HepG2 (cell line): ENCODE data around the gene ATP11C. TPM values are rescaled to one million over a fixed set of nuclear protein-coding genes. Genes with fewer than 3 reads are reported as not detected.

Experiments used
- ATAC-seq: fragments of 200-7000 bp; cut with Tn5 transposase; 3 replicates; pipeline ENCODE4 v1.9.1; 2020; ENCODE audit warnings: mild to moderate bottlenecking, moderate library complexity
- BruUV-seq: library from RNA; stranded (reverse); fragments of 400-500 nt; replicated peaks from 2 replicates; lab custom pipeline; 2021; lab: Mats Ljungman, UMichigan
- CTCF ChIA-PET: fragments of 300-600 bp; formaldehyde crosslinking; extraction: SDS; loops from one replicate; lab custom pipeline; 2021; ENCODE audit warnings: low total read pairs, inconsistent platforms, low intra/inter-chr PET ratio; lab: Yijun Ruan, JAX
- POLR2A ChIA-PET: fragments of 350-600 bp; sonication (Branson Sonifier 250); formaldehyde crosslinking; loops from one replicate; lab custom pipeline; 2020; ENCODE audit warnings: antibody characterized with exemption, inconsistent platforms; lab: Yijun Ruan, JAX
- DNase-seq: peaks from one replicate; pipeline ENCODE4 v3.0.0-alpha.2; 2015; ENCODE audit warnings: low spot score
- FAIRE-seq: peaks from 3 replicates; lab custom pipeline; 2011; peaks lifted over from hg19 to GRCh38; lab: Jason Lieb, UNC
- H2AFZ ChIP-seq: one replicate; pipeline ENCODE4 v1.6.1; 2011; ENCODE audit warnings: low read length, inconsistent platforms
- H3K27ac ChIP-seq: fragments of 300-600 bp; 3 replicates; pipeline ENCODE4 v1.8.0; 2011; ENCODE audit warnings: mixed run types, mild to moderate bottlenecking, mixed read lengths, low read length, inconsistent platforms; ENCODE audit not compliant: insufficient read depth; ENCODE audit errors: extremely low read length
- H3K27me3 ChIP-seq, 2 experiments: fragments of 200-600 bp in 1 of 2; 2 replicates in 1 of 2; 3 replicates in 1 of 2; pipeline versions ENCODE4 v1.6.0 to v1.8.0; 2011; ENCODE audit warnings: low read length in 2 of 2, mild to moderate bottlenecking in 2 of 2, moderate library complexity in 2 of 2, inconsistent platforms in 1 of 2; ENCODE audit not compliant: insufficient read depth in 2 of 2, control insufficient read depth in 1 of 2
- H3K36me3 ChIP-seq, 2 experiments: fragments of 200-600 bp in 1 of 2; replicated peaks in 1 of 2; 2 replicates in 1 of 2; 3 replicates in 1 of 2; pipeline versions ENCODE4 v1.5.1 to v1.8.0; 2011; ENCODE audit warnings: low read length in 2 of 2, inconsistent platforms in 1 of 2; ENCODE audit not compliant: insufficient read depth in 2 of 2, control insufficient read depth in 1 of 2
- H3K4me1 ChIP-seq: 2 replicates; pipeline ENCODE4 v1.5.1; 2012; ENCODE audit warnings: low read length, inconsistent platforms; ENCODE audit not compliant: insufficient read depth
- H3K4me2 ChIP-seq: 2 replicates; pipeline ENCODE4 v1.6.0; 2011; ENCODE audit warnings: low read depth, low read length, inconsistent platforms
- H3K4me3 ChIP-seq, 3 experiments: fragments of 200-600 bp in 1 of 3; sonication (generic), shearing (Covaris generic) in 1 of 3; replicated peaks in 1 of 3; 2 replicates each; pipeline ENCODE4 v1.5.1; 2011 to 2016; ENCODE audit warnings: low read length in 3 of 3, inconsistent platforms in 2 of 3, low read depth in 2 of 3, mild to moderate bottlenecking in 2 of 3, control low read depth in 1 of 3, mixed read lengths in 1 of 3; ENCODE audit not compliant: insufficient read depth in 1 of 3
- H3K79me2 ChIP-seq: one replicate; pipeline ENCODE4 v1.6.1; 2011; ENCODE audit warnings: low read length, inconsistent platforms; ENCODE audit not compliant: insufficient read depth
- H3K9ac ChIP-seq: 2 replicates; pipeline ENCODE4 v1.6.0; 2011; ENCODE audit warnings: mild to moderate bottlenecking, low read depth, low read length, inconsistent platforms; ENCODE audit not compliant: insufficient read depth
- H3K9me3 ChIP-seq: 2 replicates; pipeline ENCODE4 v1.5.1; 2012; ENCODE audit warnings: mild to moderate bottlenecking, low read length
- H4K20me1 ChIP-seq: 2 replicates; pipeline ENCODE4 v1.6.0; 2011; ENCODE audit warnings: inconsistent platforms, mild to moderate bottlenecking, low read length, moderate library complexity; ENCODE audit not compliant: insufficient read depth
- CHCHD3 ChIP-seq: sonication (generic); formaldehyde crosslinking; IDR thresholded peaks from 2 replicates; pipeline ENCODE4 v1.8.0; 2022; ENCODE audit warnings: mild to moderate bottlenecking, missing genetic modification reagents, moderate library complexity
- EEA1 ChIP-seq: sonication (generic); formaldehyde crosslinking; IDR thresholded peaks from 2 replicates; pipeline ENCODE4 v1.5.1; 2020; ENCODE audit warnings: mild to moderate bottlenecking, missing genetic modification reagents, borderline replicate concordance
- EP300 ChIP-seq, 3 experiments: sonication (generic) in 1 of 3; formaldehyde crosslinking in 1 of 3; IDR thresholded peaks; 2 replicates each; pipeline versions ENCODE4 v1.5.1 to v1.6.1; 2011 to 2020; ENCODE audit warnings: low read depth in 2 of 3, low read length in 2 of 3, borderline replicate concordance in 1 of 3, improper control_type of control experiment in 1 of 3, mild to moderate bottlenecking in 1 of 3, missing genetic modification reagents in 1 of 3, moderate library complexity in 1 of 3
- HNF4G ChIP-seq, 2 experiments: sonication (generic) in 1 of 2; formaldehyde crosslinking in 1 of 2; IDR thresholded peaks; 2 replicates each; pipeline versions ENCODE4 v1.4.0 to v1.6.1; 2011 to 2020; ENCODE audit warnings: borderline replicate concordance in 2 of 2, low read depth in 2 of 2, mild to moderate bottlenecking in 2 of 2, low read length in 1 of 2, missing genetic modification reagents in 1 of 2, moderate library complexity in 1 of 2
- POLR2A ChIP-seq, 2 experiments: IDR thresholded peaks; 2 replicates each; pipeline ENCODE4 v1.6.1; 2011; ENCODE audit warnings: low read depth in 2 of 2, low read length in 2 of 2, mild to moderate bottlenecking in 1 of 2, moderate library complexity in 1 of 2; ENCODE audit not compliant: insufficient read depth in 1 of 2
- POLR2AphosphoS5 ChIP-seq: IDR thresholded peaks from 2 replicates; pipeline ENCODE4 v1.6.1; 2012; ENCODE audit warnings: low read depth, low read length
- SAP130 ChIP-seq: IDR thresholded peaks from 2 replicates; pipeline ENCODE4 v1.6.1; 2016; ENCODE audit warnings: low read depth
- SATB2 ChIP-seq: sonication (generic); formaldehyde crosslinking; IDR thresholded peaks from 2 replicates; pipeline ENCODE4 v1.5.0; 2020; ENCODE audit warnings: missing genetic modification reagents
- SIN3A ChIP-seq: IDR thresholded peaks from 2 replicates; pipeline ENCODE4 v1.6.1; 2011; ENCODE audit warnings: low read depth, mild to moderate bottlenecking, control low read depth, low read length, borderline replicate concordance
- SOX13 ChIP-seq, 3 experiments: fragments of 450-650 bp in 1 of 3; sonication (generic) in 1 of 3; formaldehyde crosslinking in 1 of 3; IDR thresholded peaks in 2 of 3; conservative IDR thresholded peaks in 1 of 3; 2 replicates each; pipeline versions ENCODE4 v1.5.0 to v1.6.1; 2016 to 2020; ENCODE audit warnings: antibody characterized with exemption in 1 of 3, mild to moderate bottlenecking in 1 of 3, missing compliant biosample characterization in 1 of 3, missing genetic modification reagents in 1 of 3, moderate library complexity in 1 of 3
- WGBS: methylation state at CpG from one replicate; pipeline ENCODE4 v1.1.6; 2017; ENCODE audit warnings: low lambda C conversion rate; 5-methylcytosine and 5-hydroxymethylcytosine counted together
- in situ Hi-C: cut with HindIII; loops from 2 replicates; pipeline ENCODE4 v1.10.0; 2017; ENCODE audit warnings: low pct_unique_long_range_greater_than_20kb; ENCODE audit not compliant: extremely low pct_ligation_motif_present
- intact Hi-C: fragments of 100-400 bp; cut with micrococcal nuclease; formaldehyde crosslinking; loops from one replicate; pipeline ENCODE4 v1.10.0; 2022; ENCODE audit not compliant: unreplicated experiment
- polyA plus RNA-seq, 8 experiments: library from polyadenylated mRNA; depleted of rRNA in 3 of 8; stranded (reverse) in 7 of 8; unstranded in 1 of 8; fragments of >200 nt; fragmentation: Illumina TruSeq in 4 of 8; extraction: Trizol in 4 of 8; gene quantifications; 2 replicates each; pipeline versions ENCODE4 v1.2.1 to v1.2.3, GENCODE V29; 2011 to 2016; ENCODE audit warnings: low read depth in 4 of 8, missing spikeins in 1 of 8, mixed read lengths in 1 of 8; ENCODE audit not compliant: insufficient read depth in 1 of 8
- total RNA-seq, 5 experiments: library from RNA; depleted of rRNA; stranded (reverse); fragments of >200 nt; fragmentation: Illumina TruSeq; extraction: Trizol; gene quantifications; 2 replicates each; pipeline ENCODE4 v1.2.3, GENCODE V29; 2016; ENCODE audit warnings: low read depth in 1 of 5
- TF ChIP-seq, protein P1 (sequence below): sonication (generic); formaldehyde crosslinking; IDR thresholded peaks from 2 replicates; pipeline ENCODE4 v1.4.0; 2020; ENCODE audit warnings: missing genetic modification reagents

The ATP11C gene
- total and polyA plus RNA-seq, 2 of the 13 experiments (the other 11 are each of a cell fraction or from before 2014, with no cell fraction given), result 8.5 to 16.9 TPM

DNA sequence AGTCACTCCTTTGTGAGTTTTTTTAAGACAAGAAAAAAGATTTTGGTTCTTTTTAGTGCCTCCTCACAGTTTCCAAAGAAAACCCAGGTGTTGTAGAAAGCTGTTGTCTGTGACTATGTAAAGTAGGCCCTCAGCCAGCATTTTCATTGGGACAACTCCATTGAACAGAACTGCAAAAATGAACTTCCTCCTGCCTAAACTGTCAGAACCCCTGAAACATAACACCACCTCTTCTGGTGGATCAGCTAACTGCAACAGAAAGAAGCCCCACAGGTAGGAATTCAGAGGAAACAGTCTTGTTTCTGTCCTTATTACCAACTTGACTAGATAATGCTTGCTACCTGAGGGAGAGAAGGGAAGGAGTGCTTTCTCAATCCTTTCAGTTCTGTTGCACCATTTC is 3.4 kb upstream of the ATP11C start (continued):
- TF ChIP-seq, protein P1, sequence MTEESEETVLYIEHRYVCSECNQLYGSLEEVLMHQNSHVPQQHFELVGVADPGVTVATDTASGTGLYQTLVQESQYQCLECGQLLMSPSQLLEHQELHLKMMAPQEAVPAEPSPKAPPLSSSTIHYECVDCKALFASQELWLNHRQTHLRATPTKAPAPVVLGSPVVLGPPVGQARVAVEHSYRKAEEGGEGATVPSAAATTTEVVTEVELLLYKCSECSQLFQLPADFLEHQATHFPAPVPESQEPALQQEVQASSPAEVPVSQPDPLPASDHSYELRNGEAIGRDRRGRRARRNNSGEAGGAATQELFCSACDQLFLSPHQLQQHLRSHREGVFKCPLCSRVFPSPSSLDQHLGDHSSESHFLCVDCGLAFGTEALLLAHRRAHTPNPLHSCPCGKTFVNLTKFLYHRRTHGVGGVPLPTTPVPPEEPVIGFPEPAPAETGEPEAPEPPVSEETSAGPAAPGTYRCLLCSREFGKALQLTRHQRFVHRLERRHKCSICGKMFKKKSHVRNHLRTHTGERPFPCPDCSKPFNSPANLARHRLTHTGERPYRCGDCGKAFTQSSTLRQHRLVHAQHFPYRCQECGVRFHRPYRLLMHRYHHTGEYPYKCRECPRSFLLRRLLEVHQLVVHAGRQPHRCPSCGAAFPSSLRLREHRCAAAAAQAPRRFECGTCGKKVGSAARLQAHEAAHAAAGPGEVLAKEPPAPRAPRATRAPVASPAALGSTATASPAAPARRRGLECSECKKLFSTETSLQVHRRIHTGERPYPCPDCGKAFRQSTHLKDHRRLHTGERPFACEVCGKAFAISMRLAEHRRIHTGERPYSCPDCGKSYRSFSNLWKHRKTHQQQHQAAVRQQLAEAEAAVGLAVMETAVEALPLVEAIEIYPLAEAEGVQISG (CRISPR knock-in tag), result no peak
- no peak for TF ChIP-seq SIN3A
- TF ChIP-seq CHCHD3 (CRISPR knock-in tag), result no peak
- no peak for TF ChIP-seq SOX13 (IDR thresholded peaks at IDR 0.05)
- no peak for TF ChIP-seq SOX13 (CRISPR knock-in tag; conservative IDR thresholded peaks at IDR 0.05 in 1 of 2, IDR thresholded peaks at IDR 0.05 in 1 of 2)
- TF ChIP-seq SATB2 (CRISPR knock-in tag), result no peak

DNA sequence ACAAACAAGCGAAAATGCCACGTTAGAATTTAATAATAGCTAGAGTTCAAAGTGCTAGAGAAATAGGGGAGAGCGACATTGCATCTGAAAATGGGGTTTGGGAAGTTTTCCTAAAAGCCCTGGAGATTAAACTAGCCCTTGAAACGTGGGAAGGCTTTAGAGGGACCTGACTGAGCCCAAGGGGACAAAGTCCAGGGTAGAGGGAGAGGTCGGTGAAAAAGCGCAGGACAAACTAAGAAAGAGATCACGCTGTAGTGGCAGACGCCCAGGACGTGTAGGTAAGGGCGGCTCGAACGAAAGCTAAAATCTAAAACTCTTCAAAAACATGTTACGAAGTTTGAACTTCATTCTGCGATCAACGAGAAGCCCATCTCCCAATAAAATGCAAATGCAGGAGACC is 1.1 kb upstream of the ATP11C start:
- peak; percentile 52 for DNase-seq
- peak overlapping the region; percentile 93 for H3K27ac ChIP-seq
- H3K9ac ChIP-seq, result peak overlapping the region; percentile 82
- peaks cover 19% of the 10 kb centered on the region for H3K4me1 ChIP-seq
- intact Hi-C loops, result loop anchor here (5.0 kb wide), 1 partner anchor 137 kb away; no protein-coding TSS in a partner anchor
- peak overlapping the region; percentile 48 to 83 (median 64) for H3K4me3 ChIP-seq
- peak overlapping the region; percentile 76 for H3K4me2 ChIP-seq
- H3K27me3 ChIP-seq, result no peaks in the 10 kb centered on the region; a peak in 1 of 5 replicates
- under 1% methylated on average over 13 of the region's 15 CpGs for WGBS
- no peaks in the 10 kb centered on the region for H3K9me3 ChIP-seq
- peak; percentile 76 for FAIRE-seq
- ChIA-PET POLR2A (interaction anchor here (1.0 kb wide), 1 partner anchor 8 kb away, joined by 3 read pairs; no protein-coding TSS in a partner anchor), CTCF (no interaction called here)
- H2AFZ ChIP-seq, result no peak overlapping the region
- no peaks in the 10 kb centered on the region for H4K20me1 ChIP-seq
- H3K79me2 ChIP-seq, result peaks cover 23% of the 10 kb centered on the region
- no peaks in the 10 kb centered on the region for H3K36me3 ChIP-seq
- in situ Hi-C loops, result no loop called here
- peak; percentile 14 for ATAC-seq
- no TSS peak for BruUV-seq
- TF ChIP-seq HNF4G (IDR thresholded peaks at IDR 0.05; ENCODE audit: borderline replicate concordance, low read depth, low read length) (peak; percentile 19; the same call in 1 of the 2 replicates), HNF4G (CRISPR knock-in tag; IDR thresholded peaks at IDR 0.05; ENCODE audit: borderline replicate concordance, low read depth) (no peak), EEA1 (CRISPR knock-in tag) (no peak), SAP130 (0 out of 2 replicates have a peak, but pooled peaks have one; percentile 16), POLR2AphosphoS5 (0 out of 2 replicates have a peak, but pooled peaks have one; percentile 21), POLR2A (IDR thresholded peaks at IDR 0.05; ENCODE audit: insufficient read depth in 1 of 2, low read depth in 2 of 2, low read length in 2 of 2) (0 out of 4 replicates have a peak, but pooled peaks of 1 of the 2 experiments have one; percentile 14), EP300 (IDR thresholded peaks at IDR 0.05; ENCODE audit: low read depth in 2 of 2, low read length in 2 of 2) (no peak), EP300 (CRISPR knock-in tag; IDR thresholded peaks at IDR 0.05; ENCODE audit: borderline replicate concordance) (no peak)
